K562 (cell line): Measurements from ENCODE around the gene WNK1. TPM values are rescaled to one million over a fixed set of nuclear protein-coding genes. Genes with fewer than 3 reads are reported as not detected.

ENCODE experiments used
- ATAC-seq: fragments of 200-7000 bp; cut with Tn5 transposase; 3 replicates; pipeline ENCODE4 v1.9.1; 2020; ENCODE audit warnings: moderate library complexity
- BruUV-seq: library from RNA; stranded (reverse); fragments of 400-500 nt; replicated peaks from 2 replicates; lab custom pipeline; 2021; lab: Mats Ljungman, UMichigan
- CTCF ChIA-PET: fragments of 300-600 bp; formaldehyde crosslinking; extraction: SDS; loops from one replicate; lab custom pipeline; 2021; ENCODE audit warnings: low intra/inter-chr PET ratio; lab: Yijun Ruan, JAX
- POLR2A ChIA-PET: fragments of 300-600, 350-650 bp; sonication (Branson Sonifier 250); formaldehyde crosslinking; extraction: SDS; loops from one replicate; lab custom pipeline; 2021; ENCODE audit warnings: antibody characterized with exemption, inconsistent platforms; lab: Yijun Ruan, JAX
- DNase-seq, 4 experiments: peaks; one replicate each; pipeline versions ENCODE4 v3.0.0 to v3.0.0-alpha.2; 2011 to 2018; ENCODE audit warnings: low spot score in 3 of 4, mixed read lengths in 3 of 4; ENCODE audit errors: extremely low read depth in 1 of 4
- FAIRE-seq: peaks from 2 replicates; lab custom pipeline; 2011; peaks lifted over from hg19 to GRCh38; lab: Jason Lieb, UNC
- H2AFZ ChIP-seq: 2 replicates; pipeline ENCODE4 v1.6.0; 2011; ENCODE audit warnings: low read depth, low read length, control low read depth, inconsistent platforms
- H3K27ac ChIP-seq: fragments of 200-600 bp; 3 replicates; pipeline ENCODE4 v1.8.0; 2011; ENCODE audit warnings: low read depth, mild to moderate bottlenecking, control low read depth, inconsistent platforms, low read length, moderate library complexity, mixed read lengths; ENCODE audit errors: extremely low read depth
- H3K27me3 ChIP-seq, 2 experiments: fragments of 300-600 bp in 1 of 2; 2 replicates in 1 of 2; 3 replicates in 1 of 2; pipeline versions ENCODE4 v1.6.0 to v1.8.0; 2011; ENCODE audit warnings: inconsistent platforms in 2 of 2, low read length in 2 of 2, mild to moderate bottlenecking in 1 of 2, mixed read lengths in 1 of 2, moderate library complexity in 1 of 2; ENCODE audit not compliant: control insufficient read depth in 2 of 2, insufficient read depth in 2 of 2
- H3K36me3 ChIP-seq: fragments of 300-600 bp; 3 replicates; pipeline ENCODE4 v1.8.0; 2011; ENCODE audit warnings: mild to moderate bottlenecking, low read length, inconsistent platforms; ENCODE audit not compliant: control insufficient read depth, insufficient read depth
- H3K4me1 ChIP-seq, 2 experiments: fragments of 200-600 bp in 1 of 2; replicated peaks in 1 of 2; 2 replicates in 1 of 2; 3 replicates in 1 of 2; pipeline versions ENCODE4 v1.5.1 to v1.8.0; 2011; ENCODE audit warnings: inconsistent platforms in 2 of 2, low read length in 2 of 2, mild to moderate bottlenecking in 1 of 2, mixed read lengths in 1 of 2, moderate library complexity in 1 of 2; ENCODE audit not compliant: control insufficient read depth in 2 of 2, insufficient read depth in 2 of 2
- H3K4me2 ChIP-seq: 2 replicates; pipeline ENCODE4 v1.6.1; 2011; ENCODE audit warnings: low read length, control low read depth, inconsistent platforms, mixed read lengths; ENCODE audit not compliant: insufficient read depth
- H3K4me3 ChIP-seq: fragments of 200-600 bp; sonication (generic), shearing (Covaris generic); 2 replicates; pipeline ENCODE4 v1.5.1; 2016; ENCODE audit warnings: control low read depth, inconsistent platforms
- H3K79me2 ChIP-seq: fragments of 200-600 bp; 3 replicates; pipeline ENCODE4 v1.8.0; 2011; ENCODE audit warnings: low read length, inconsistent platforms; ENCODE audit not compliant: control insufficient read depth, insufficient read depth
- H3K9ac ChIP-seq, 2 experiments: 2 replicates each; pipeline versions ENCODE4 v1.6.0 to v1.6.1; 2011; ENCODE audit warnings: low read depth in 2 of 2, low read length in 2 of 2, control low read depth in 1 of 2, inconsistent platforms in 1 of 2, mild to moderate bottlenecking in 1 of 2, mixed read lengths in 1 of 2; ENCODE audit not compliant: insufficient read depth in 1 of 2
- H3K9me1 ChIP-seq: one replicate; pipeline ENCODE4 v1.6.0; 2011; ENCODE audit warnings: inconsistent platforms, mild to moderate bottlenecking, low read length, moderate library complexity; ENCODE audit not compliant: control insufficient read depth, insufficient read depth
- H3K9me3 ChIP-seq: replicated peaks from 2 replicates; pipeline ENCODE4 v1.5.1; 2011; ENCODE audit warnings: low read depth, low read length, inconsistent platforms; ENCODE audit not compliant: control insufficient read depth, insufficient read depth
- H4K20me1 ChIP-seq: replicated peaks from 2 replicates; pipeline ENCODE4 v1.6.1; 2011; ENCODE audit warnings: low read length, inconsistent platforms, mixed read lengths; ENCODE audit not compliant: control insufficient read depth, insufficient read depth
- CTCF ChIP-seq, 3 experiments: IDR thresholded peaks in 2 of 3; conservative IDR thresholded peaks in 1 of 3; 2 replicates each; pipeline ENCODE4 v1.5.1; 2011 to 2012; ENCODE audit warnings: low read length in 3 of 3, mild to moderate bottlenecking in 3 of 3, control low read depth in 2 of 3, improper control_type of control experiment in 1 of 3, inconsistent platforms in 1 of 3, low read depth in 1 of 3, mixed read lengths in 1 of 3, moderate library complexity in 1 of 3; ENCODE audit not compliant: insufficient read depth in 2 of 3
- E4F1 ChIP-seq: fragments of 250-450 bp; sonication (Bioruptor Pico); IDR thresholded peaks from 2 replicates; pipeline ENCODE4 v1.5.0; 2021; ENCODE audit warnings: mild to moderate bottlenecking, borderline replicate concordance
- KLF6 ChIP-seq: fragments of 250-450 bp; sonication (Bioruptor Pico); IDR thresholded peaks from 2 replicates; pipeline ENCODE4 v1.4.0; 2020; ENCODE audit warnings: mild to moderate bottlenecking, moderate library complexity, borderline replicate concordance
- TARDBP ChIP-seq: fragments of 450-650 bp; IDR thresholded peaks from 2 replicates; pipeline ENCODE4 v1.6.1; 2016
- WGBS: fragments of 100-300 bp; shearing (Covaris generic); methylation state at CpG from one replicate; pipeline ENCODE4 v1.1.6; 2016; ENCODE audit warnings: low coverage, mixed read lengths; ENCODE audit not compliant: insufficient coverage; ENCODE audit errors: missing lambda C conversion rate; 5-methylcytosine and 5-hydroxymethylcytosine counted together
- in situ Hi-C: fragments of 300-500 bp; cut with MboI; formaldehyde crosslinking; loops from 4 replicates; pipeline ENCODE4 v1.15.0; 2018; ENCODE audit warnings: inconsistent platforms, mixed read lengths
- intact Hi-C: fragments of 100-400 bp; cut with micrococcal nuclease; formaldehyde crosslinking; loops from 2 replicates; pipeline ENCODE4 v1.14.2; 2022
- polyA plus RNA-seq, 8 experiments: library from polyadenylated mRNA; depleted of rRNA in 4 of 8; stranded (reverse) in 5 of 8; unstranded in 3 of 8; fragments of >200 nt; fragmentation: Nextera tagmentation in 2 of 8; fragmentation: Illumina TruSeq in 1 of 8; extraction: Ambion mirVana in 2 of 8; extraction: Trizol in 1 of 8; gene quantifications; 2 replicates each; pipeline versions ENCODE4 v1.2.1 to v1.2.3, GENCODE V29; 2011 to 2014; ENCODE audit warnings: inconsistent platforms in 1 of 8, missing spikeins in 1 of 8
- total RNA-seq, 7 experiments: library from RNA; depleted of rRNA in 6 of 7; stranded (reverse); fragments of >200 nt in 6 of 7; fragmentation: Illumina TruSeq in 2 of 7; extraction: Trizol in 2 of 7; gene quantifications; 2 replicates each; pipeline versions ENCODE4 v1.2.1 to v1.2.3, GENCODE V29; 2011 to 2021; ENCODE audit warnings: low replicate concordance in 1 of 7

WNK1 gene
- total and polyA plus RNA-seq, 9 of the 15 experiments (the other 6 are each of a cell fraction or from before 2014, with no cell fraction given), result 4.3 to 73.9 (median 31.0) TPM

- POLR2A ChIA-PET, result no interaction called here
- Histone ChIP-seq H3K4me1 (no peaks in the 10 kb centered on the region), H3K27me3 (no peaks in the 10 kb centered on the region), H3K4me2 (no peak overlapping the region), H4K20me1 (no peaks in the 10 kb centered on the region), H3K36me3 (peaks cover 85% of the 10 kb centered on the region), H3K27ac (no peak overlapping the region), H3K79me2 (no peaks in the 10 kb centered on the region), H3K9ac (no peak overlapping the region), H3K4me3 (no peak overlapping the region), H2AFZ (no peak overlapping the region), H3K9me3 (no peaks in the 10 kb centered on the region), H3K9me1 (no peaks in the 10 kb centered on the region)
- WGBS, result 79% methylated on average over 3 of the region's 4 CpGs
- intact Hi-C loops, result no loop called here
- TF ChIP-seq KLF6 (CRISPR knock-in tag) (no peak), TARDBP (no peak)
- no TSS peak for BruUV-seq
- no peak for DNase-seq
- in situ Hi-C loops, result no loop called here
- ATAC-seq, result no peak
- no peak for FAIRE-seq
- CTCF ChIA-PET, result no interaction called here
Observed at GRCh38 chr12:880656-881055, 128.3 kb downstream of the WNK1 start.

GRCh38 chr12:884746-885414, 132.5 kb downstream of the WNK1 start:
- H3K9me3 ChIP-seq, result no peaks in the 10 kb centered on the region
- 0 out of 6 replicates have a peak, but pooled peaks of 1 of the 3 experiments have one; percentile 6 for TF ChIP-seq CTCF (IDR thresholded peaks at IDR 0.05 in 2 of 3, conservative IDR thresholded peaks at IDR 0.05 in 1 of 3; ENCODE audit: insufficient read depth in 2 of 3, low read depth in 1 of 3, low read length in 3 of 3)
- TF ChIP-seq E4F1, result no peak
- no peaks in the 10 kb centered on the region for H4K20me1 ChIP-seq
- H3K27me3 ChIP-seq, result no peaks in the 10 kb centered on the region
- no peak overlapping the region for H2AFZ ChIP-seq
- FAIRE-seq (no peak), DNase-seq (no peak), ATAC-seq (no peak)
- POLR2A ChIA-PET, result interaction anchor here (1.2 kb wide), 1 partner anchor 17 kb away, joined by 4 read pairs; no protein-coding TSS in a partner anchor
- H3K79me2 ChIP-seq, result no peaks in the 10 kb centered on the region
- peaks cover 93% of the 10 kb centered on the region for H3K36me3 ChIP-seq
- BruUV-seq, result TSS peak; percentile 20
- H3K27ac ChIP-seq, result no peak overlapping the region
- H3K9ac ChIP-seq, result no peak overlapping the region
- CTCF ChIA-PET, result no interaction called here
- intact Hi-C loops (no loop called here), in situ Hi-C loops (no loop called here)
- H3K9me1 ChIP-seq, result no peaks in the 10 kb centered on the region
- no peak overlapping the region for H3K4me2 ChIP-seq
- 98% methylated on average over 5 of the region's 5 CpGs for WGBS
- no peaks in the 10 kb centered on the region for H3K4me1 ChIP-seq
- no peak overlapping the region for H3K4me3 ChIP-seq
